ENCODE measurements around the gene RCBTB1.

- no peak for TF ChIP-seq CTCF (IDR thresholded peaks at IDR 0.05; ENCODE audit: low read depth, low read length, poor library complexity, severe bottlenecking)
- TF ChIP-seq EZH2phosphoT487 (IDR thresholded peaks at IDR 0.05; ENCODE audit: borderline replicate concordance, low read length): no peak
Observed at GRCh38 chr13:49543656-49544055, 41.7 kb downstream of the RCBTB1 start.
